ENCODE data around the gene METTL23. TPM values are rescaled to one million over a fixed set of nuclear protein-coding genes. Genes with fewer than 3 reads are reported as not detected.
"Not testable (repeated sequence)": the region's sequence is repeated elsewhere in the genome, so short reads cannot be mapped to it uniquely, and the experiment has no call there.

Gene METTL23
- total RNA-seq, 1 donor from 2014 or later, result 34.7 TPM

GRCh38 chr17:76738468-76738850 lies 11.8 kb downstream of the METTL23 start:
- DNase-seq (ENCODE audit: low read depth), result no peak
- peak overlapping the region; percentile 88 for H3K4me3 ChIP-seq (ENCODE audit: low read depth, low read length)
- no peak for TF ChIP-seq CTCF (conservative IDR thresholded peaks at IDR 0.05; ENCODE audit: low read depth, low read length)

GRCh38 chr17:76739568-76740115 lies 13.0 kb downstream of the METTL23 start:
- not testable (repeated sequence) for DNase-seq (ENCODE audit: low read depth); H3K4me3 ChIP-seq (ENCODE audit: low read depth, low read length)

- no peak overlapping the region for H3K4me3 ChIP-seq (ENCODE audit: low read depth, low read length)
- TF ChIP-seq CTCF (conservative IDR thresholded peaks at IDR 0.05; ENCODE audit: low read depth, low read length), result no peak
- DNase-seq (ENCODE audit: low read depth), result no peak
Observed at GRCh38 chr17:76740329-76741118, 13.9 kb downstream of the METTL23 start.

DNA sequence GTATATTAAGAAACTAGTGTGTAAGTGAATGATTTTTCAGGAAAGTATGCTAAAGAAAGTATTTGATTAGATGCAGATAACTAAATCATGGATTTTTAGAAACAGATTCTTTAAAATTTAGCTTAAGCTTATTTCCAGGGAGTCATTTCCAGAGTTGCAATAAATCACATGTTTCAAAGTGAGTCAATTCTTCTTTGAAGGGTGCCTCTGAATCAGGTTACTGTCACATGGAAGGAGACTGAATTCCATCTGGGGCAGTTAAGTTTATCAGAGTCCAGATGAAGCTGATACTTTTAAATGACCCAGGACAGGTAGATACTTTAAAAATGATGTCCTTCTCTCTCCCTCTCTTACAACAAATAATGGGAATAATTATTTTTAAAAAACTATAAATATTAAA lies 16.3 kb downstream of the METTL23 start:
- TF ChIP-seq CTCF (conservative IDR thresholded peaks at IDR 0.05; ENCODE audit: low read depth, low read length), result no peak
- no peak for DNase-seq (ENCODE audit: low read depth)
- no peak overlapping the region for H3K4me3 ChIP-seq (ENCODE audit: low read depth, low read length)

- no peak overlapping the region for H3K4me3 ChIP-seq (ENCODE audit: low read depth, low read length)
- no peak for DNase-seq (ENCODE audit: low read depth)
- TF ChIP-seq CTCF (conservative IDR thresholded peaks at IDR 0.05; ENCODE audit: low read depth, low read length), result no peak
Observed at GRCh38 chr17:76744747-76745146, 18.1 kb downstream of the METTL23 start.

GRCh38 chr17:76745785-76746184 lies 19.1 kb downstream of the METTL23 start:
- not testable (repeated sequence) for DNase-seq (ENCODE audit: low read depth); H3K4me3 ChIP-seq (ENCODE audit: low read depth, low read length)

DNA sequence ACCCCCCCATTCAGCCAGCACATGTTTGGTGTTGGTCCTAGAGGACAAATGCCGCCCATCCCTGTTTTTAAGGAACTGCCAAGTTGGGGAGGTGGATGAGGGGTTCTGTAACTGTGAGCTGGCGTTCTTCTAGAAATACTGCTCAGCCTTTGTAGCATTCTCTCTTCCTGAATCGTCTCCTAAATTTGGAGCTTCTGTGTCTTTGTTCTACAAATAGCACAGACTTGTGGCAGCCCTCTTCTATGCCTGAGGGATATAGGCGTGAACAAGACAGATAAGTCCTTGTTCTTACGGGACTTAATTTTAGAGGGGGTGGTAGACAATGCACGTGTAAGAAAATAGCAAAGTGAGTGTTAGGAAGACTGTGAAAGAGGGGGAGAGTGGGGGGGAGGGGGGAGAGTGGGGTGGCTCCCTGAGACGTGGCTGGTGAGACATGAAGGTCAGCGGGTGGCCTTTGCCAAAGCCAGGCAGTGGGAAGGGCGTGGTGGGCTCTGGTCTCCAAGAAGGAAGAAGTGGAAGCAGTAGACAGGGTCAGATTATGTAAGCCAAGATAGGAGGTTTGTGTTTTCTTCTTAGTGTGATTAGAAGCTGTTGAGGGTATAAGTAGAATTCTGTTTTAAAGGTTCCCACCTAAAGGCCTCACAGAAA lies 21.2 kb downstream of the METTL23 start:
- DNase-seq (ENCODE audit: low read depth), result no peak
- TF ChIP-seq CTCF (conservative IDR thresholded peaks at IDR 0.05; ENCODE audit: low read depth, low read length), result no peak
- H3K4me3 ChIP-seq (ENCODE audit: low read depth, low read length), result no peak overlapping the region

- no peak overlapping the region for H3K4me3 ChIP-seq (ENCODE audit: low read depth, low read length)
- no peak for DNase-seq (ENCODE audit: low read depth)
- TF ChIP-seq CTCF (conservative IDR thresholded peaks at IDR 0.05; ENCODE audit: low read depth, low read length), result no peak
Observed at GRCh38 chr17:76748657-76749056, 22.0 kb downstream of the METTL23 start.

Data from epithelial cell of proximal tubule (primary cell).